ENCODE results near the gene ATP6V0A1.

The ATP6V0A1 gene

GRCh38 chr17:42566883-42567573 is 108.3 kb downstream of the ATP6V0A1 start, which contains the start of gene MLX:
MLX (plus strand) TSS chr17:42567100; CDS start chr17:42567125, 25 bp downstream.
- DNase-seq (ENCODE audit: low read depth): peak; percentile 90
- no peak for TF ChIP-seq CTCF (IDR thresholded peaks at IDR 0.05; ENCODE audit: low read length, missing control alignments)
- peak within 1 kb of the TSS; percentile 89 for H3K4me3 ChIP-seq (replicated peaks; ENCODE audit: low read depth, low read length)

GRCh38 chr17:42568341-42569111 is 109.8 kb downstream of the ATP6V0A1 start:
- no peak for TF ChIP-seq CTCF (IDR thresholded peaks at IDR 0.05; ENCODE audit: low read length, missing control alignments)
- no peak for DNase-seq (ENCODE audit: low read depth)
- no peak overlapping the region for H3K4me3 ChIP-seq (replicated peaks; ENCODE audit: low read depth, low read length)

- TF ChIP-seq CTCF (IDR thresholded peaks at IDR 0.05; ENCODE audit: low read length, missing control alignments): no peak
- DNase-seq (ENCODE audit: low read depth): no peak
- H3K4me3 ChIP-seq (replicated peaks; ENCODE audit: low read depth, low read length): no peak overlapping the region
Observed at GRCh38 chr17:42571435-42572225, 113.0 kb downstream of the ATP6V0A1 start.

All from fibroblast of pulmonary artery (primary cell).